Activated CD4-positive, alpha-beta T cell treated with anti-CD3 and anti-CD28 coated beads, Interleukin-2, amount 10 ng/mL, durations not matched to agents 7 days and 5 days (primary cell): ENCODE data around the gene SMTNL2. TPM values are rescaled to one million over a fixed set of nuclear protein-coding genes. Genes with fewer than 3 reads are reported as not detected.
"Not testable (repeated sequence)": the region's sequence is repeated elsewhere in the genome, so short reads cannot be mapped to it uniquely, and the experiment has no call there.

Source experiments
- CTCF ChIA-PET: fragments of 350-600 bp; sonication (Branson Sonifier 250); formaldehyde crosslinking; loops from one replicate; lab custom pipeline; 2021; ENCODE audit warnings: antibody characterized with exemption; lab: Charles Lee
- POLR2A ChIA-PET: fragments of 350-600 bp; sonication (Branson Sonifier 250); formaldehyde crosslinking; loops from one replicate; lab custom pipeline; 2021; ENCODE audit warnings: antibody characterized with exemption; lab: Charles Lee
- DNase-seq: peaks from one replicate; pipeline ENCODE4 v3.0.0-alpha.2; 2020
- H3K27ac Mint-ChIP-seq: one replicate; pipeline ENCODE4 v1.8.0; 2021; ENCODE audit warnings: mild to moderate bottlenecking, moderate library complexity, mixed read lengths
- H3K27me3 Mint-ChIP-seq: one replicate; pipeline ENCODE4 v1.8.0; 2021; ENCODE audit warnings: mixed read lengths
- H3K36me3 Mint-ChIP-seq: one replicate; pipeline ENCODE4 v1.8.0; 2021; ENCODE audit warnings: low read depth, mixed read lengths
- H3K4me1 Mint-ChIP-seq: one replicate; pipeline ENCODE4 v1.8.0; 2021; ENCODE audit warnings: mixed read lengths
- H3K4me3 Mint-ChIP-seq: one replicate; pipeline ENCODE4 v1.8.0; 2021; ENCODE audit warnings: mild to moderate bottlenecking, moderate library complexity, mixed read lengths
- H3K9me3 Mint-ChIP-seq: one replicate; pipeline ENCODE4 v1.8.0; 2021; ENCODE audit warnings: mixed read lengths
- total RNA-seq, 2 experiments: library from RNA; stranded (reverse); gene quantifications; one replicate each; pipeline ENCODE4 v1.2.3, GENCODE V29; 2021

The SMTNL2 gene
- total RNA-seq, 2 experiments from 2014 or later, result not detected

DNA sequence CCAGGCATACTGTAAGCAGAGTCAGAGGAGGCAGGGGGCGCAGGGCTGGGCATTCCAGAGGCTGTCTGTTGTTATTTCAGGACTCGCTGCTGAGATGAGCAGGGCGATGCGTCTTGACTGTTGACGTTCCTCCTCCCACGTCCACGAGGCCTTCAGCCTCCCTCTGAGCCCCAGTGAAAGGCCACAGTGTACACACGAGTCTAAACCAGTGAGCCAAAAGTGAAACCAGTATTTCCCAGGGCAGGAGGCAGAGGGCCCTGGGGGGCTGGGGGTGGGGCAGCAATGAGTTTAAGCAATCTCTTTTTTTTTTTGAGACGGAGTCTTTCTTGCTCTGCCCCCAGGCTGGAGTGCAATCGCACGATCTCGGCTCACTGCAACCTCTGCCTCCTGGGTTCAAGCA lies 21.5 kb downstream of the SMTNL2 start:
- H3K27ac Mint-ChIP-seq, result no peak overlapping the region
- no peaks in the 10 kb centered on the region for H3K9me3 Mint-ChIP-seq
- peaks cover 29% of the 10 kb centered on the region for H3K27me3 Mint-ChIP-seq
- ChIA-PET CTCF (no interaction called here), POLR2A (no interaction called here)
- H3K4me3 Mint-ChIP-seq, result no peak overlapping the region
- H3K4me1 Mint-ChIP-seq, result no peaks in the 10 kb centered on the region
- DNase-seq, result no peak
- no peaks in the 10 kb centered on the region for H3K36me3 Mint-ChIP-seq

DNA sequence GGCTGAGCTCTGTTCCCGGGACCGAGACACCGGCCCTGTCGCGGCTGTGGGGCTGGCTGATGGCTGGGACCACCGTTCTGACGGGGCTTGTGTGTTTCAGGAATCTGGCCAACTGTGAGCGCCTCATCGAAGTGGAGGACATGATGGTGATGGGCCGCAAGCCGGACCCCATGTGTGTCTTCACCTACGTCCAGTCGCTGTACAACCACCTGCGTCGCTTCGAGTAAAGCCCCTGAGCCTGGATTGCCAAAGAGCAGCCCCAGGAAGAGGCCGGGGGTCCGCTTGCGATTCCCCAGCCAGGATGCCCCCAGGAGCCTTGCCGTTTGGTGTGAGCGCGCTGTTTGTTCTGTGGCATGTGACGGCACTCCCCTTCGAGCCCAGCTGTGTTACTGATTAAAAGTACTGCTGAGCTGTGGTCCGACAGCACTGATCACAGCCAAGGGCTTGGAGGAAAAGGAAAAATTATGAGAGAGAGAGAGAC lies 23.0 kb downstream of the SMTNL2 start:
- H3K9me3 Mint-ChIP-seq, result no peaks in the 10 kb centered on the region
- no peak for DNase-seq
- no peak overlapping the region for H3K4me3 Mint-ChIP-seq
- POLR2A ChIA-PET, result interaction anchor here (0.7 kb wide), 1 partner anchor 231 kb away, joined by 3 read pairs; no protein-coding TSS in a partner anchor
- CTCF ChIA-PET, result interaction anchor here (0.7 to 1.5 kb wide), 5 partner anchors 9 to 1725 kb away, joined by 3 to 4 read pairs (median 3); no protein-coding TSS in a partner anchor
- H3K27ac Mint-ChIP-seq, result no peak overlapping the region
- H3K36me3 Mint-ChIP-seq, result no peaks in the 10 kb centered on the region
- no peaks in the 10 kb centered on the region for H3K4me1 Mint-ChIP-seq
- peaks cover 31% of the 10 kb centered on the region for H3K27me3 Mint-ChIP-seq

DNA sequence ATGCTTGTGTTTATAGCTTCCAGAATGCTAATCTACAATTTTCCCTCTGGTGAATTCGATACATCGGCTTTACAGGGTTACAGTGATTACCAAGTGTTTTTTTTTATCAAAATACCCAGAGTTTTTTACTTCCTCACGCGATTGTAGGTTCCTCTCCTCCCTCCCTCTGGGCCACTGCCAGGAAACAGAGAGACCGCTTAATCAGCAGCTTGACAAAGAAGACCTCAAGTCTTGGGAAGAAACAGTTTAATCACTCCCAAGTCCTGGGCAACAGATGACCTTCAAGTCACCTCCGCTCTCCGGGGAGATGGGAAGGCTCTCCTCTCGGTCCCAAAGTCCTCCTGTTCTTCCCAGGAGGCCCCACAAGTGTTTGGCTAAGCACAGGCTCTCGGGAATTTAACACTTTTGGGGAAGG lies 23.5 kb downstream of the SMTNL2 start:
- Mint-ChIP-seq H3K4me1 (no peaks in the 10 kb centered on the region), H3K27me3 (peaks cover 31% of the 10 kb centered on the region), H3K4me3 (no peak overlapping the region), H3K27ac (no peak overlapping the region), H3K9me3 (no peaks in the 10 kb centered on the region), H3K36me3 (no peaks in the 10 kb centered on the region)
- DNase-seq, result no peak
- ChIA-PET CTCF (interaction anchor here (0.7 to 1.5 kb wide), 2 partner anchors 15 to 1726 kb away, joined by 3 to 4 read pairs; no protein-coding TSS in a partner anchor), POLR2A (no interaction called here)

DNA sequence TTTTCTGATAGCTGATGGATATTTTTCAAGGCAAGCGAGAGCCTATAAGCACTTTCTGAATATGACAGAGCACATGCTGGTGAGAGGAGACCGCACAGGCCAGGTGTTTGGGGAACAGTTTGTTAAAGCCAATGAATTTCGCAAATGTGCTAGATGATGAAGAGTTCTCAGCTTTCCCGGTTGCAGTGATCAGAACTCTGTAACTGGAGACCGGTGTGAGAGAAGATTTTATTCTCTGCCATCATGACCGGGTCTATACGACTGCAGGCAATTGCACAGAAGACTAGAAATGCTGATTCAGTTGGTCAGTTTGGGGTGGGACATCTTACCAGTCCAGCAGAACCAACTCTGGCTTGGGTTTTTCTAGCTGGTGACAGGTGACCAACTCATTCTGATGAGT lies 25.4 kb downstream of the SMTNL2 start:
- CTCF ChIA-PET, result interaction anchor here (1.6 kb wide), 1 partner anchor 43 kb away, joined by 4 read pairs; no protein-coding TSS in a partner anchor
- H3K9me3 Mint-ChIP-seq, result no peaks in the 10 kb centered on the region

DNA sequence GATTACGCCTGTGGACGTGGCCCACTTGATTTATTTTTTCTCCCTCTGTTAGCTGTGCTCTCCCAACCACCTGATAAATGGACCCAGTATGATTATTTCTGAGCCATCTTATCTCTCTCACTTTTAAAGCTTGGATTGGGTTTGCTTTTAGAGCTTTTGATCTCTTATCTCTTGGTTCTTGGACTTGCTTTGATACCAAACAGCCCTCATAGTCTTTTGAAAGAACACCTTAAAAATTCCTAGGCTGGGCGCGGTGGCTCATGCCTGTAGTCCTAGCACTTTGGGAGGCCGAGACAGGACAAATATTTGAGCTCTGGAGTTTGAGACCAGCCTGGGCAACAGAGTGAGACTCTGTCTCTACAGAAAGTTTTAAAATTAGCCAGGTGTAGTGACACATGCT lies 25.8 kb downstream of the SMTNL2 start:
- H3K27ac Mint-ChIP-seq, result no peak overlapping the region
- no peaks in the 10 kb centered on the region for H3K4me1 Mint-ChIP-seq
- DNase-seq, result no peak
- ChIA-PET CTCF (interaction anchor here (0.6 to 1.6 kb wide), 2 partner anchors 43 to 222 kb away, joined by 3 to 4 read pairs; no protein-coding TSS in a partner anchor), POLR2A (no interaction called here)
- no peaks in the 10 kb centered on the region for H3K9me3 Mint-ChIP-seq
- H3K27me3 Mint-ChIP-seq, result peaks cover 34% of the 10 kb centered on the region
- H3K36me3 Mint-ChIP-seq, result no peaks in the 10 kb centered on the region
- H3K4me3 Mint-ChIP-seq, result no peak overlapping the region

More for the DNA sequence above, 25.4 kb downstream of the SMTNL2 start:
- Mint-ChIP-seq H3K4me1 (no peaks in the 10 kb centered on the region), H3K36me3 (no peaks in the 10 kb centered on the region), H3K4me3 (no peak overlapping the region), H3K27me3 (peaks cover 34% of the 10 kb centered on the region), H3K27ac (no peak overlapping the region)
- no peak for DNase-seq
- POLR2A ChIA-PET, result no interaction called here

DNA sequence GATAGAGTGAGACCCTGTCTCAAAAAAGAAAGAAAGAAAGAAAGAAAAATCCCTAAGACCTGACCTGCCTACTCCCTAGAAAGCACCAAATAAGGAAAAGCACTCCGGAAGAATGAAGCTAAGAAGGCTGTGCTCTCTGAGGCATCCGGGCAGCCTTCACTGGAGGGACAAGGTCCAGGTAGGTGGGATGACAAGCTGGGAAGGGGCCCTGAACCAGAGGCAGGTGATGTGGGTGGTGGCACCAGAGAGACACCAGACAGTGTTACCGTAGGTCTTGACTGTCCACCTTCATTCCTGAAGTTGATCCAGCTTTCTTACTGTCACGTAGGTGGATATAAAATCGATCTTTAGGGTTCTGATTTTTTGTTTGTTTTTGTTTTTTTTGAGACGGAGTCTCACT lies 26.3 kb downstream of the SMTNL2 start:
- Mint-ChIP-seq H3K4me3 (no peak overlapping the region), H3K9me3 (no peaks in the 10 kb centered on the region), H3K4me1 (no peaks in the 10 kb centered on the region), H3K27me3 (peaks cover 35% of the 10 kb centered on the region), H3K36me3 (no peaks in the 10 kb centered on the region), H3K27ac (no peak overlapping the region)
- no peak for DNase-seq
- POLR2A ChIA-PET, result no interaction called here
- CTCF ChIA-PET, result interaction anchor here (0.6 to 1.6 kb wide), 2 partner anchors 44 to 223 kb away, joined by 3 to 4 read pairs; no protein-coding TSS in a partner anchor

DNA sequence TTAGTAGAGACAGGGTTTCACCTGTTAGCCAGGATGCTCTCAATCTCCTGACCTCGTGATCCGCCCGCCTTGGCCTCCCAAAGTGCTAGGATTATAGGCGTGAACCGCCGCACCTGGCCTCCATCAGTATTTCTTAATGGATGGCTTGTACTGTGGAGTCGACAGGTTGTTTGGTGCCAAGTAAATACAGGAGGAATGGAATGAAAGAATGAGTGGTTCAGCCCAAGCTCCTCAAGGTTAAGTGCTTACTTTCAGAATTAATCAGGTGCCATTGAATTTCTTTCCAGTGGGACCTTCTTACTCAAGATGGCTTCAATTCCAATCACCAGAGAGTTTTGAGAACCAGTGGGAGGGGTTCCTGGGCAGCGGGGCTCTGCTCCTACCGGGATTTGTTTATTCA lies 32.1 kb downstream of the SMTNL2 start:
- no peak overlapping the region for H3K27ac Mint-ChIP-seq
- no peaks in the 10 kb centered on the region for H3K9me3 Mint-ChIP-seq
- H3K4me3 Mint-ChIP-seq, result no peak overlapping the region
- no peak for DNase-seq
- ChIA-PET CTCF (interaction anchor here (1.4 to 2.1 kb wide), 3 partner anchors 9 to 49 kb away, joined by 3 to 9 read pairs (median 3); no protein-coding TSS in a partner anchor), POLR2A (no interaction called here)
- peaks cover 8% of the 10 kb centered on the region for H3K27me3 Mint-ChIP-seq
- H3K4me1 Mint-ChIP-seq, result no peaks in the 10 kb centered on the region
- H3K36me3 Mint-ChIP-seq, result no peaks in the 10 kb centered on the region

DNA sequence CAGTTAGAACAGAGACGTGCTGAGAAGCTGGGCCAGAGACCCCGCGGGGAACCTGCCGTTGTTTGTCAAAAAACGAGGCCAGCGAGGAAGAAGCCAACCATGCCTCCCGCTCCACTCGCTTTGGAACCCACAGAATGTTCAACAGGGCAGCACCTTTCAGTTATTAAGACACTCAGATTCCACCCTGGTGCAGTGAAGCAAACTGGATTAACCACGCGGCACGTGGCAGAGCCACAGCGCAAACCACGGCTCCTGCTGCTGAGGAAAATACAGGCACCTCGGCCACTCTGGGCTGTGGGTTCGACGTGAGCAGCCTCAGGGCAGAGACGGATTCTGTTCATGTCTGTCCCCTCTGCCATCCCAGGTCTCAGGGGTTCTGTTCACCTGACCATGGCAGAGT lies 32.8 kb downstream of the SMTNL2 start:
- no peak overlapping the region for H3K27ac Mint-ChIP-seq
- no peak overlapping the region for H3K4me3 Mint-ChIP-seq
- POLR2A ChIA-PET, result no interaction called here
- no peaks in the 10 kb centered on the region for H3K4me1 Mint-ChIP-seq
- H3K9me3 Mint-ChIP-seq, result no peaks in the 10 kb centered on the region
- CTCF ChIA-PET, result no interaction called here
- peaks cover 8% of the 10 kb centered on the region for H3K27me3 Mint-ChIP-seq
- no peaks in the 10 kb centered on the region for H3K36me3 Mint-ChIP-seq
- no peak for DNase-seq

DNA sequence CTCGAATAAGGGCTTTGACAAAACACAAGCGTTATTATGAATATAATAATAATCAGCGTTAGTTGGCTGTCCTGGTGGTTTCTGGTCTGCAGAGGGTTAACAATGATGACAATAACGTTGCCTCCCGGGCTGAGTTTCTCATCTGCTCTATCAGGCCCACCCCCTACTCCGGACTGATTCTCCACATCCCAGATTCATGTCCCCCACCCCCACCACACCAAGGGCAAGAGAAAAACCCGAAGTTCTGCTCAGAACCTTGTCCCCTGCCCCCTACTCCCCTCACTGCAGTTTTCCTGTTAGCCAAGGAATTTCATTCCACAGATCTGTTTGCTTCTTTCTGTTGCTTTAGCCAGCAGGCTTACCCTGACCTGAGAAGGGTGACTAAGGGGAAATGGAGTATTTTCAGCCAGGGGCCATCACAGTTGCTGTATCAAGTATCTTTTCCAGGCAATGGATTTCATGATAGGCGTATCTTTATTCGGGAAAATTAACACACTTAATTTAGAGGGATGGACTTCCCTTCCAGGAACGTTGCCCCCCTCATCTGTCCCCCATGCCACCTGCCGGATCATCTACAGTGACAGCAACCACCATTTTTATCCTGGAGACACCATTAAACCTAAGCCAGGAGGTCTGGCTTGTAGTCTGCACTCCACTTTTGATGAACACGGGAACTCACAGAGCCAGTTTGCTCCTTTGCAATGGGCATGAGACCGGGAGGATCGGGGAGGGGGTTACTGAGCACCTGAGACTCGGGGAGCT lies 33.4 kb downstream of the SMTNL2 start:
- Mint-ChIP-seq H3K36me3 (no peaks in the 10 kb centered on the region), H3K4me1 (no peaks in the 10 kb centered on the region), H3K27me3 (peaks cover 8% of the 10 kb centered on the region), H3K27ac (no peak overlapping the region), H3K9me3 (no peaks in the 10 kb centered on the region), H3K4me3 (no peak overlapping the region)
- no peak for DNase-seq
- CTCF ChIA-PET, result no interaction called here
- POLR2A ChIA-PET, result no interaction called here

DNA sequence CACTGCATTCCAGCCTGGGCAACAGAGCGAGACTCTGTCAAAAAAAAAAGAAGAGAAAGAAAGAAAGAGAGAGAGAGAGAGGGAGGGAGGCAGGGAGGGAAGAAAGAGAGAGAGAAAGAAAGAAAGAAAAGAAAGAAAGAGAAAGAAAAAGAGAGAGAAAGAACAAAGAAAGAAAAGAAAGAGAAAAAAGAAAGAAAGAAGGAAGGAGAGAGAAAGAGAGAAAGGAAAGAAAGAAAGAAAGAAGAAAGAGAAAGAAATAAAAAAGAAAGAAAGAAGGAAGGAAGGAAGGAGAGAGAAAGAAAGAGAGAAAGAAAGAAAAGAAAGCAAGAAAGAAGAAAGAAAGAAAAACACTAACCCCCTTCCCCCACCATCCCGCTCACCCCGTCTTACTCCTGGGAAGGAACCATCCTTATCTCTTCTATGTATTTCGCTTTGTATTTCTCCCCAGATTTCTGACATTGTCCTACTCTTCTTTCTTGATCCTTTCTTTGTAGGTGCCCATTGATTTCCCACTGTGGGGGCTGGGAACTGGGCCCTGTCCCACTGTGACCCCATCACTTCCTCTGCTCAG lies 36.3 kb downstream of the SMTNL2 start:
- no peak overlapping the region for H3K27ac Mint-ChIP-seq
- H3K27me3 Mint-ChIP-seq, result peaks cover 20% of the 10 kb centered on the region
- ChIA-PET CTCF (interaction anchor here (0.6 kb wide), 1 partner anchor 59 kb away, joined by 3 read pairs; no protein-coding TSS in a partner anchor), POLR2A (no interaction called here)
- DNase-seq, result no peak
- no peaks in the 10 kb centered on the region for H3K36me3 Mint-ChIP-seq
- no peak overlapping the region for H3K4me3 Mint-ChIP-seq
- H3K9me3 Mint-ChIP-seq, result no peaks in the 10 kb centered on the region
- no peaks in the 10 kb centered on the region for H3K4me1 Mint-ChIP-seq

DNA sequence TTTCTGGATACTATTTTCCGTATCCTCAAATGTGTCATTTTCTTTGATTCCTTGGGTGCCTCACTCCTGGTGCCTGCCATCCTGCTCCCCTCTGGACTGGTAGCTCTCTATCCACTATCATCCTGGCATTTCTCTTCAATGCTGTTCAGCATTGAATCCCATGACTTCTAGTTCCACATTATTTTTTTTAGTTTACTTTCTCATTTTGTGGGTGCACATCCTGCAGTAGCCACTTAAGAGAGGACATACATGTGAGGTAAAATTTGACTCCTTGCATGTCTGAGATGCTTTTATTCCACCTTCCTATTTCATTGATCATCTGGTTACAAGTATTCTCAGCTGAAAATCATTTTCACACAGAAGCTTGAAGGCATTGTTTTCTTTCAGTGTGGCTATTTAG lies 38.0 kb downstream of the SMTNL2 start:
- no peak for DNase-seq
- Mint-ChIP-seq H3K4me3 (no peak overlapping the region), H3K36me3 (no peaks in the 10 kb centered on the region), H3K9me3 (no peaks in the 10 kb centered on the region), H3K4me1 (peaks cover 3% of the 10 kb centered on the region), H3K27ac (no peak overlapping the region), H3K27me3 (peaks cover 28% of the 10 kb centered on the region)
- ChIA-PET CTCF (no interaction called here), POLR2A (no interaction called here)

DNA sequence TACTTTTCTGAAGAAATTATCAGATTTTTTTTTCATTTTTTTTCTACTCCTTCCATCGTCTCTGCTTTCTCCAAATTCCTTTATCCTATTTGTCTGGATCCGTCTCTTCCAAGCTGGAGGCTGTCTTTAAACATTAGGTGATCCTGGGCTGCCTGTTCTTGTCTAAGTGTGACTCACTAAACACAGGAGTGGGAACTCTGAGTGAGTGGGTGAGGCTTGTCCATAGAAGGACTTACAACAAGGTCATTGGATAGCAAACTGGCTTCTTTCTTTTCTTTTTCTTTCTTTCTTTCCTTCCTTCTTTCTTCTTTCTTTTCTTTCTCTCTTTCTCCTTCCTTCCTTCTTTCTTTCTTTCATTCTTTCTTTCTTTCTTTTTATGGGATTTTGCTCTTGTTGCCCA lies 38.9 kb downstream of the SMTNL2 start:
- H3K4me3 Mint-ChIP-seq, result no peak overlapping the region
- H3K36me3 Mint-ChIP-seq, result no peaks in the 10 kb centered on the region
- DNase-seq, result no peak
- ChIA-PET POLR2A (no interaction called here), CTCF (no interaction called here)
- peaks cover 3% of the 10 kb centered on the region for H3K4me1 Mint-ChIP-seq
- no peak overlapping the region for H3K27ac Mint-ChIP-seq
- H3K9me3 Mint-ChIP-seq, result no peaks in the 10 kb centered on the region
- H3K27me3 Mint-ChIP-seq, result peaks cover 30% of the 10 kb centered on the region

DNA sequence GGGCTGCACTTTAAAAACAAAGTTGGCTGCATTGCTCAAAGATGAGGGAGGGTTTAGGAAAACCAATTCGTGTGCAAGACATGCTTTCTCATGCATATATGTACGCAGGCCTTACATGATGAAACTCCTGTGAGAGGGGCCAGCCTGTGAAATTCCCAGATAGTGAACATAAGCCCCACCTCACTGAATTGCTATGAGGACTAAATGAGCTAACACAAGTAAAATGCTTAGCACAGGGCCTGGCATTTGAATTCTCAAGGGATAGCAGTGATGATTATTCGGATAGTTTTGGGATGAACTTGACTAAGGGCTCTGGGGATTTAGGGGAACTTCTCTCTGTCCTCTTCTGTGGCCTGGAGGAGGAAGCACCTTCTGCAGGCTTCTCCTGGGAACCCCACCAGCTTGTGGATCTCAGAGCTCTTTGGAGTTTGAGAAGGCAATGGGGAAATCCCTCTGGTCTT lies 40.2 kb downstream of the SMTNL2 start:
- H3K36me3 Mint-ChIP-seq, DNase-seq, H3K4me1 Mint-ChIP-seq, POLR2A ChIA-PET, H3K4me3 Mint-ChIP-seq, H3K27ac Mint-ChIP-seq, H3K9me3 Mint-ChIP-seq: not testable (repeated sequence)
- peaks cover 30% of the 10 kb centered on the region for H3K27me3 Mint-ChIP-seq
- CTCF ChIA-PET, result interaction anchor here (1.3 to 1.7 kb wide), 5 partner anchors 9 to 165 kb away, joined by 3 to 9 read pairs (median 4); no protein-coding TSS in a partner anchor
